IMR-90 (cell line): Measurements from ENCODE around the gene MRPL51. TPM values are rescaled to one million over a fixed set of nuclear protein-coding genes. Genes with fewer than 3 reads are reported as not detected.
A peak's percentile ranks its signal among the peaks of the same experiment; 100 is the strongest.

ENCODE experiments used
- ATAC-seq: fragments of 200-7000 bp; cut with Tn5 transposase; 2 replicates; pipeline ENCODE4 v1.9.1; 2020; ENCODE audit warnings: low read depth, mild to moderate bottlenecking, moderate library complexity
- BruUV-seq: library from RNA; stranded (reverse); fragments of 400-500 nt; replicated peaks from 2 replicates; lab custom pipeline; 2021; lab: Mats Ljungman, UMichigan
- CTCF ChIA-PET: fragments of 300-600 bp; formaldehyde crosslinking; extraction: SDS; loops from one replicate; lab custom pipeline; 2021; ENCODE audit warnings: antibody characterized with exemption; lab: Yijun Ruan, JAX
- POLR2A ChIA-PET: fragments of 300-600 bp; sonication (Branson Sonifier 250); formaldehyde crosslinking; loops from one replicate; lab custom pipeline; 2022; ENCODE audit warnings: antibody characterized with exemption; ENCODE audit not compliant: unreplicated experiment; lab: Charles Lee
- DNase-seq: peaks from one replicate; pipeline ENCODE4 v3.0.0; 2013
- H2AFZ ChIP-seq: replicated peaks from 2 replicates; pipeline ENCODE3; 2013; ENCODE audit warnings: low read length, mild to moderate bottlenecking; ENCODE audit not compliant: poor library complexity
- H2AK5ac ChIP-seq: 2 replicates; pipeline ENCODE4 v1.6.1; 2013; ENCODE audit warnings: low read depth, low read length, inconsistent platforms
- H2AK9ac ChIP-seq: replicated peaks from 2 replicates; pipeline ENCODE3; 2013; ENCODE audit warnings: mild to moderate bottlenecking, low read depth, low read length, moderate library complexity; ENCODE audit not compliant: poor library complexity
- H2BK120ac ChIP-seq: 2 replicates; pipeline ENCODE4 v1.6.1; 2013; ENCODE audit warnings: low read depth, low read length, inconsistent platforms
- H2BK15ac ChIP-seq: 3 replicates; pipeline ENCODE4 v1.6.1; 2013; ENCODE audit warnings: low read depth, low read length, inconsistent platforms
- H2BK20ac ChIP-seq: 2 replicates; pipeline ENCODE4 v1.6.1; 2013; ENCODE audit warnings: low read depth, mild to moderate bottlenecking, inconsistent platforms, low read length, moderate library complexity
- H2BK5ac ChIP-seq: 2 replicates; pipeline ENCODE4 v1.6.1; 2013; ENCODE audit warnings: mild to moderate bottlenecking, low read depth, low read length, inconsistent platforms; ENCODE audit not compliant: poor library complexity, severe bottlenecking
- H3K14ac ChIP-seq: replicated peaks from 2 replicates; pipeline ENCODE4 v1.6.1; 2013; ENCODE audit warnings: low read depth, low read length, inconsistent platforms
- H3K18ac ChIP-seq: 2 replicates; pipeline ENCODE4 v1.6.1; 2013; ENCODE audit warnings: low read depth, low read length, control low read depth
- H3K23ac ChIP-seq: 2 replicates; pipeline ENCODE4 v1.6.1; 2013; ENCODE audit warnings: low read depth, low read length, inconsistent platforms
- H3K27ac ChIP-seq: 2 replicates; pipeline ENCODE4 v1.5.1; 2013; ENCODE audit warnings: mild to moderate bottlenecking, control low read depth, low read length; ENCODE audit not compliant: insufficient read depth
- H3K27me3 ChIP-seq: 2 replicates; pipeline ENCODE4 v1.6.1; 2013; ENCODE audit warnings: low read length; ENCODE audit not compliant: control insufficient read depth, insufficient read depth
- H3K36me3 ChIP-seq: 2 replicates; pipeline ENCODE4 v1.6.1; 2013; ENCODE audit warnings: low read length, mixed read lengths; ENCODE audit not compliant: control insufficient read depth, insufficient read depth
- H3K4ac ChIP-seq: 2 replicates; pipeline ENCODE4 v1.6.1; 2013; ENCODE audit warnings: low read depth, low read length, inconsistent platforms
- H3K4me1 ChIP-seq: 2 replicates; pipeline ENCODE4 v1.6.1; 2013; ENCODE audit warnings: low read length, mixed read lengths; ENCODE audit not compliant: control insufficient read depth, insufficient read depth
- H3K4me2 ChIP-seq: 2 replicates; pipeline ENCODE4 v1.6.1; 2013; ENCODE audit warnings: low read depth, mild to moderate bottlenecking, control low read depth, low read length, moderate library complexity
- H3K4me3 ChIP-seq: 2 replicates; pipeline ENCODE4 v1.5.1; 2013; ENCODE audit warnings: low read depth, mild to moderate bottlenecking, control low read depth, low read length, moderate library complexity; ENCODE audit not compliant: insufficient read depth
- H3K56ac ChIP-seq: 2 replicates; pipeline ENCODE4 v1.6.1; 2013; ENCODE audit warnings: low read length, inconsistent platforms; ENCODE audit not compliant: insufficient read depth; ENCODE audit errors: extremely low read depth
- H3K79me1 ChIP-seq, 2 experiments: 2 replicates each; pipeline ENCODE4 v1.6.1; 2013; ENCODE audit warnings: low read length in 2 of 2, inconsistent platforms in 1 of 2, low read depth in 1 of 2
- H3K9ac ChIP-seq: 2 replicates; pipeline ENCODE4 v1.6.1; 2013; ENCODE audit warnings: low read depth, low read length, control low read depth
- H3K9me1 ChIP-seq: 2 replicates; pipeline ENCODE4 v1.6.1; 2013; ENCODE audit warnings: low read length, inconsistent platforms; ENCODE audit not compliant: insufficient read depth
- H3K9me3 ChIP-seq: 2 replicates; pipeline ENCODE4 v1.6.1; 2013; ENCODE audit warnings: low read length; ENCODE audit not compliant: control insufficient read depth, insufficient read depth
- H4K20me1 ChIP-seq: 2 replicates; pipeline ENCODE4 v1.6.1; 2013; ENCODE audit warnings: low read length, inconsistent platforms; ENCODE audit not compliant: insufficient read depth
- H4K5ac ChIP-seq: 2 replicates; pipeline ENCODE4 v1.6.1; 2013; ENCODE audit warnings: mild to moderate bottlenecking, low read depth, low read length, control low read depth
- H4K8ac ChIP-seq, 2 experiments: 2 replicates each; pipeline ENCODE4 v1.6.1; 2013; ENCODE audit warnings: low read depth in 2 of 2, low read length in 2 of 2, control low read depth in 1 of 2, inconsistent platforms in 1 of 2
- H4K91ac ChIP-seq: 2 replicates; pipeline ENCODE4 v1.6.1; 2013; ENCODE audit warnings: low read depth, low read length, inconsistent platforms; ENCODE audit not compliant: insufficient read depth
- CHD1 ChIP-seq: IDR thresholded peaks from 2 replicates; pipeline ENCODE4 v1.6.1; 2012; ENCODE audit warnings: low read depth, low read length, improper control_type of control experiment
- ELK1 ChIP-seq: fragments of 150-350 bp; IDR thresholded peaks from 2 replicates; pipeline ENCODE4 v1.6.1; 2016; ENCODE audit warnings: low read depth, mild to moderate bottlenecking, low read length, moderate library complexity, borderline replicate concordance
- FOS ChIP-seq: fragments of 150-350 bp; IDR thresholded peaks from 2 replicates; pipeline ENCODE4 v1.6.1; 2016; ENCODE audit warnings: low read depth, low read length
- MAZ ChIP-seq: IDR thresholded peaks from 2 replicates; pipeline ENCODE4 v1.6.1; 2012; ENCODE audit warnings: low read depth, mild to moderate bottlenecking, low read length, improper control_type of control experiment, moderate library complexity, borderline replicate concordance
- MXI1 ChIP-seq: IDR thresholded peaks from 2 replicates; pipeline ENCODE4 v1.6.1; 2012; ENCODE audit warnings: low read depth, mild to moderate bottlenecking, low read length, moderate library complexity, borderline replicate concordance
- NFE2L2 ChIP-seq: fragments of 150-350 bp; IDR thresholded peaks from 2 replicates; pipeline ENCODE4 v1.6.1; 2016; ENCODE audit warnings: low read depth, mild to moderate bottlenecking, low read length
- POLR2A ChIP-seq: IDR thresholded peaks from 2 replicates; pipeline ENCODE4 v1.6.1; 2012; ENCODE audit warnings: mild to moderate bottlenecking, low read depth, low read length
- RCOR1 ChIP-seq: IDR thresholded peaks from 2 replicates; pipeline ENCODE4 v1.6.1; 2012; ENCODE audit warnings: mild to moderate bottlenecking, low read length, improper control_type of control experiment; ENCODE audit not compliant: insufficient replicate concordance
- RFX5 ChIP-seq: IDR thresholded peaks from 2 replicates; pipeline ENCODE4 v1.8.0; 2012; ENCODE audit warnings: low read depth, mild to moderate bottlenecking, low read length, moderate library complexity
- USF2 ChIP-seq: fragments of 150-350 bp; IDR thresholded peaks from 2 replicates; pipeline ENCODE4 v1.6.1; 2017; ENCODE audit warnings: mild to moderate bottlenecking, antibody characterized with exemption, low read length, low read depth
- WGBS, 2 experiments: methylation state at CpG; one replicate each; pipeline versions ENCODE4 v1.1.5 to v1.1.7; 2013; ENCODE audit warnings: missing lambda C conversion rate in 2 of 2; ENCODE audit not compliant: insufficient read length in 1 of 2; ENCODE audit errors: extremely low coverage in 2 of 2; 5-methylcytosine and 5-hydroxymethylcytosine counted together
- dilution Hi-C: fragments of 300-500 bp; cut with HindIII; formaldehyde crosslinking; loops from one replicate; pipeline ENCODE4 v1.14.3; 2018; ENCODE audit warnings: low sequenced_read_pairs; ENCODE audit not compliant: unreplicated experiment
- in situ Hi-C: fragments of 300-500 bp; cut with MboI; formaldehyde crosslinking; loops from 3 replicates; pipeline ENCODE4 v1.14.3; 2019; ENCODE audit warnings: low sequenced_read_pairs, inconsistent platforms, mixed read lengths
- intact Hi-C: fragments of 100-400 bp; cut with micrococcal nuclease; formaldehyde crosslinking; loops from 2 replicates; pipeline ENCODE4 v1.10.0; 2022
- polyA plus RNA-seq, 3 experiments: library from polyadenylated mRNA; depleted of rRNA; stranded (reverse); fragments of >200 nt; gene quantifications; 2 replicates each; pipeline ENCODE4 v1.2.3, GENCODE V29; 2012; ENCODE audit warnings: low replicate concordance in 1 of 3
- total RNA-seq: library from RNA; depleted of rRNA; stranded (reverse); fragments of >200 nt; gene quantifications from 2 replicates; pipeline ENCODE4 v1.2.3, GENCODE V29; 2012

The MRPL51 gene
- total and polyA plus RNA-seq, 2 of the 4 experiments (the other 2 are of a cell fraction): 80.1 to 160 TPM

- TF ChIP-seq USF2 (no peak), MAZ (no peak), CHD1 (no peak), MXI1 (no peak), FOS (no peak)
Observed at GRCh38 chr12:6539707-6540134, 46.7 kb upstream of the MRPL51 start (continued).

GRCh38 chr12:6539314-6539682 lies 46.2 kb upstream of the MRPL51 start:
- Histone ChIP-seq H3K9me3 (no peaks in the 10 kb centered on the region), H3K27ac (no peak overlapping the region), H2AK9ac (peak overlapping the region; percentile 83), H2BK15ac (no peak overlapping the region), H4K5ac (no peak overlapping the region), H2AK5ac (peak overlapping the region; percentile 68; the same call in 1 of the 2 replicates), H4K20me1 (peaks cover 75% of the 10 kb centered on the region), H2BK5ac (no peak overlapping the region), H3K9me1 (no peaks in the 10 kb centered on the region), H3K18ac (no peak overlapping the region), H3K4me2 (no peak overlapping the region), H3K9ac (no peak overlapping the region), H3K79me1 (peaks cover 0 to 67% of the 10 kb centered on the region in 2 experiments; a peak in 3 of 4 replicates), H2AFZ (peak overlapping the region; percentile 3), H3K4me3 (no peak overlapping the region), H3K14ac (no peak overlapping the region), H3K4ac (0 out of 2 replicates have a peak overlapping the region, but pooled peaks have one; percentile 13), H2BK20ac (no peak overlapping the region), H4K8ac (no peak overlapping the region), H3K23ac (peak overlapping the region; percentile 79; the same call in 1 of the 2 replicates), H3K36me3 (peaks cover 61% of the 10 kb centered on the region), H4K91ac (no peak overlapping the region), H3K56ac (no peak overlapping the region), H2BK120ac (no peak overlapping the region), H3K4me1 (peaks cover 11% of the 10 kb centered on the region; the same call in 1 of the 2 replicates), H3K27me3 (no peaks in the 10 kb centered on the region)
- BruUV-seq: no TSS peak
- ChIA-PET POLR2A (interaction anchor here (1.0 to 1.3 kb wide), 2 partner anchors 9 to 15 kb away, joined by 4 read pairs; no protein-coding TSS in a partner anchor), CTCF (interaction anchor here (0.6 to 1.6 kb wide), 3 partner anchors 15 to 29 kb away, joined by 3 to 6 read pairs (median 5); partner anchors contain the start of gene NOP2)
- TF ChIP-seq RCOR1: no peak
- TF ChIP-seq RFX5: no peak
- TF ChIP-seq POLR2A: peak; percentile 14
- no peak for TF ChIP-seq MAZ
- TF ChIP-seq ELK1: no peak
- TF ChIP-seq NFE2L2: no peak
- DNase-seq: peak; percentile 38
- 80% methylated on average over 1 of the region's 5 CpGs; no CpG with 5 or more reads in 1 of the 2 experiments for WGBS, 2 experiments
- in situ Hi-C loops (no loop called here), intact Hi-C loops (no loop called here), dilution Hi-C loops (no loop called here)
- no peak for ATAC-seq
